Measurements from ENCODE around the gene EBF3. TPM values are rescaled to one million over a fixed set of nuclear protein-coding genes. Genes with fewer than 3 reads are reported as not detected.

EBF3 gene
- total RNA-seq, 1 experiment from 2014 or later: not detected

DNA sequence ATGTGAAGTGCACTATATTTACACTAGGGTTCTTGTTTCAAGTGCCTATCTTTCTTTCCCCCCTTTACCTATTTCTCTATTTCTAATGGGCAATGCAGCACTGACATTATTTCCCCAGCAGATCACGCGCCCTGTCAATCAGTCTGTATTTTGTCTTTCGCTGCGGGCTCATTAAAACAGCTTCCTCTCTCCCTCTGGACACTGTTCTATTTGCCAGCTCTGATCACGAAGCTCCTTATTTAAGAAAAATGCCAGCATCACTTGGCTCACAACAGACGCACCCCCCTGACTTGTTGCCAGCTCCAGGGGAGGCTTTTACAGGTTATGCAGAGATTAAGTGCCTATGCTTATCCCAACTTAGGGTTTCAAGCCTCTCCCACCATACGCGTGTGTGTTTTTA, 78.5 kb downstream of the EBF3 start:
- TF ChIP-seq EZH2phosphoT487 (IDR thresholded peaks at IDR 0.05; ENCODE audit: borderline replicate concordance, low read length) (no peak), EZH2 (IDR thresholded peaks at IDR 0.05; ENCODE audit: low read length, unreplicated experiment) (no peak)
- TF ChIP-seq, protein P1, sequence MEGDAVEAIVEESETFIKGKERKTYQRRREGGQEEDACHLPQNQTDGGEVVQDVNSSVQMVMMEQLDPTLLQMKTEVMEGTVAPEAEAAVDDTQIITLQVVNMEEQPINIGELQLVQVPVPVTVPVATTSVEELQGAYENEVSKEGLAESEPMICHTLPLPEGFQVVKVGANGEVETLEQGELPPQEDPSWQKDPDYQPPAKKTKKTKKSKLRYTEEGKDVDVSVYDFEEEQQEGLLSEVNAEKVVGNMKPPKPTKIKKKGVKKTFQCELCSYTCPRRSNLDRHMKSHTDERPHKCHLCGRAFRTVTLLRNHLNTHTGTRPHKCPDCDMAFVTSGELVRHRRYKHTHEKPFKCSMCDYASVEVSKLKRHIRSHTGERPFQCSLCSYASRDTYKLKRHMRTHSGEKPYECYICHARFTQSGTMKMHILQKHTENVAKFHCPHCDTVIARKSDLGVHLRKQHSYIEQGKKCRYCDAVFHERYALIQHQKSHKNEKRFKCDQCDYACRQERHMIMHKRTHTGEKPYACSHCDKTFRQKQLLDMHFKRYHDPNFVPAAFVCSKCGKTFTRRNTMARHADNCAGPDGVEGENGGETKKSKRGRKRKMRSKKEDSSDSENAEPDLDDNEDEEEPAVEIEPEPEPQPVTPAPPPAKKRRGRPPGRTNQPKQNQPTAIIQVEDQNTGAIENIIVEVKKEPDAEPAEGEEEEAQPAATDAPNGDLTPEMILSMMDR (conservative IDR thresholded peaks at IDR 0.05; ENCODE audit: low read depth, low read length): no peak
- ChIA-PET CTCF (no interaction called here), POLR2A (ENCODE audit: unreplicated experiment) (no interaction called here)
- no peak for DNase-seq
- H3F3A ChIP-seq (ENCODE audit: low read length, unreplicated experiment): no peaks in the 10 kb centered on the region
- no peaks in the 10 kb centered on the region for H4K20me1 ChIP-seq (ENCODE audit: low read length)
- ATAC-seq: no peak
- H3K9me3 ChIP-seq (ENCODE audit: low read length): no peaks in the 10 kb centered on the region
- no peak overlapping the region for H3K4me2 ChIP-seq (ENCODE audit: low read length)
- no peaks in the 10 kb centered on the region for H3K4me1 ChIP-seq (ENCODE audit: insufficient read depth, low read length)
- H3K79me2 ChIP-seq (ENCODE audit: low read length): no peaks in the 10 kb centered on the region
- no peaks in the 10 kb centered on the region for H3K9me2 ChIP-seq (replicated peaks; ENCODE audit: low read length)
- H3K27me3 ChIP-seq (ENCODE audit: low read length): peaks cover 10% of the 10 kb centered on the region
- no peak overlapping the region for H3K9ac ChIP-seq (ENCODE audit: low read length)
- H3K27ac ChIP-seq (ENCODE audit: low read length): no peak overlapping the region
- intact Hi-C loops (cut with micrococcal nuclease): no loop called here
- no peak overlapping the region for H2AFZ ChIP-seq (ENCODE audit: low read length)
- H3K36me3 ChIP-seq (ENCODE audit: low read depth, low read length): no peaks in the 10 kb centered on the region
- H3K4me3 ChIP-seq (ENCODE audit: low read length): no peak overlapping the region
- no TSS peak for BruUV-seq (replicated peaks)

DNA sequence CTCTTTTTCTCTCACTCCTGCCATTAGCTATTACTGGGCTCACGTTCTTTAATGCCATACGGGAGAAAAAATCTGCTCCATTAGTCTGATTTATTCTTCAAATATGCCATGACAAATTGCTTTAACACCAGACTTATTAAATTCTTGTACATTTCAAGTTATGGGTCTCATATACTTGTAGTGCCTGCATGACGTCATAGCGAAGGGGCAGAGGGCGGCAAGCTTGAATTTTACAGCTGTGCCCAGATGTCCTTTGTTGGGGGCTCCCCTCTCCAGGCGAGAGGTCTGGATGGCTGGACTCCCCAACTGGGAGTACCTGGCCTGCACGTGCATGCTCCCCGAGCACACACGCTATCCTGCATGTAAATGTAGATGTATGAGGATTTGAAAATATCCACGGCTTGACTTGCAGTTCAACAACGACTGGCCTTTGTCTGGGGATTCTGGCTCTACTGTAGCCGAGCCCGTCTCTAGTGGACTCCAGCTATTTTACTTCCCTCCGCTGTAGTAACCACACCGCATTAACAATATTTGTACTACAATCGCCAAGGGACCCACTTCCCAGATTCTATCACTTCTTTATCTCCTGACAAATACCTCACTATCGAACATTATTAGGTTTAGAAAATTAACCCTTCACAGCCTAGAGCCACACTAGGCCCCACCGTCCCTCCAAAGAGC, 79.5 kb downstream of the EBF3 start:
- H3K4me3 ChIP-seq (ENCODE audit: low read length): no peak overlapping the region
- H3K79me2 ChIP-seq (ENCODE audit: low read length): no peaks in the 10 kb centered on the region
- H3K27me3 ChIP-seq (ENCODE audit: low read length): peaks cover 10% of the 10 kb centered on the region
- intact Hi-C loops (cut with micrococcal nuclease): no loop called here
- H3K9me3 ChIP-seq (ENCODE audit: low read length): no peaks in the 10 kb centered on the region
- no peaks in the 10 kb centered on the region for H3K4me1 ChIP-seq (ENCODE audit: insufficient read depth, low read length)
- DNase-seq (no peak), ATAC-seq (no peak)
- no peak overlapping the region for H3K27ac ChIP-seq (ENCODE audit: low read length)
- POLR2A ChIA-PET (ENCODE audit: unreplicated experiment): no interaction called here
- H3K4me2 ChIP-seq (ENCODE audit: low read length): no peak overlapping the region
- H3F3A ChIP-seq (ENCODE audit: low read length, unreplicated experiment): no peaks in the 10 kb centered on the region
- no peaks in the 10 kb centered on the region for H3K9me2 ChIP-seq (replicated peaks; ENCODE audit: low read length)
- TF ChIP-seq EZH2 (IDR thresholded peaks at IDR 0.05; ENCODE audit: low read length, unreplicated experiment) (no peak), EZH2phosphoT487 (IDR thresholded peaks at IDR 0.05; ENCODE audit: borderline replicate concordance, low read length) (no peak)
- TF ChIP-seq, protein P1 (conservative IDR thresholded peaks at IDR 0.05; ENCODE audit: low read depth, low read length): no peak
- H3K9ac ChIP-seq (ENCODE audit: low read length): no peak overlapping the region
- no peaks in the 10 kb centered on the region for H4K20me1 ChIP-seq (ENCODE audit: low read length)
- CTCF ChIA-PET: no interaction called here
- no peaks in the 10 kb centered on the region for H3K36me3 ChIP-seq (ENCODE audit: low read depth, low read length)
- no TSS peak for BruUV-seq (replicated peaks)
- no peak overlapping the region for H2AFZ ChIP-seq (ENCODE audit: low read length)

DNA sequence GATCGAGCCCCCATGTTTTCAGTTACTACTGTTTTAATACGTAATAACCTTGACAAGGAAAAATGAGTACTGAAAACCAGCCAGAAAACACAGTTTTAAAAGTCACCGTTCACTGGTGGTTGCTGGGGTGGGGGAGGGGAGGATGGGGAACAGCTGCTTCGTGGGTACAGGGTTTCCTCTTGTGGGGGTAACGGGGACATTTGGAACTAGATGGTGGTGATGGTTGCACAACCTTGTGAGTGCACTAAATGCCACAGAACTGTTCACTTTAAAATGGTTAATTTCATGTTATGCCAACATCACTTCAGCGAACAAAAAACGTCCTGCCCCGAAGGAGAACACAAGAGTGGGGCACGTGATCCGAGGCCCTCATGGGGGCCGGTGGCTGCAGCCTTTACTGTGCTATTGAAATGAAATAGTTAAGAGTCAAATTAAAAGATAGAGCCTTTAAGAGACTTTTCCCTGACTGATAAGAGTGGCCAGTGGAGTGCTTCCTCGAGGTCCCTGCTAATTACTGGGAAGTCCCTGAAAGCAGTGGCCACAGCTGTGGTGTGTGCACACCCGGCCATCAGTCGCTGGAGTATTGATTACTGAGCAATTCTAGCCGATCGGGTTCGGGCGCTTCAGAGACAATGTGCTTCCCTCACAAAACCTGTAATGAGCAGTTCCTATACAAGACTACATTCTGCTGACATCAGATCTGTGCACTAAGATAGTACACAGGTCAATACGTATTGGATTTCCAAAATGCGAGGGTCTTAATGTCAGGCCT, 80.3 kb downstream of the EBF3 start:
- intact Hi-C loops (cut with micrococcal nuclease): no loop called here
- Histone ChIP-seq H3F3A (ENCODE audit: low read length, unreplicated experiment) (no peaks in the 10 kb centered on the region), H3K9me2 (replicated peaks; ENCODE audit: low read length) (no peaks in the 10 kb centered on the region), H3K9me3 (ENCODE audit: low read length) (no peaks in the 10 kb centered on the region), H3K4me2 (ENCODE audit: low read length) (no peak overlapping the region), H3K4me3 (ENCODE audit: low read length) (no peak overlapping the region), H3K9ac (ENCODE audit: low read length) (no peak overlapping the region), H2AFZ (ENCODE audit: low read length) (no peak overlapping the region), H3K36me3 (ENCODE audit: low read depth, low read length) (no peaks in the 10 kb centered on the region), H3K79me2 (ENCODE audit: low read length) (no peaks in the 10 kb centered on the region), H3K27ac (ENCODE audit: low read length) (no peak overlapping the region), H3K4me1 (ENCODE audit: insufficient read depth, low read length) (no peaks in the 10 kb centered on the region), H4K20me1 (ENCODE audit: low read length) (no peaks in the 10 kb centered on the region), H3K27me3 (ENCODE audit: low read length) (peaks cover 10% of the 10 kb centered on the region)
- ChIA-PET POLR2A (ENCODE audit: unreplicated experiment) (no interaction called here), CTCF (no interaction called here)
- no TSS peak for BruUV-seq (replicated peaks)
- TF ChIP-seq EZH2phosphoT487 (IDR thresholded peaks at IDR 0.05; ENCODE audit: borderline replicate concordance, low read length): no peak
- no peak for TF ChIP-seq EZH2 (IDR thresholded peaks at IDR 0.05; ENCODE audit: low read length, unreplicated experiment)
- TF ChIP-seq, protein P1 (conservative IDR thresholded peaks at IDR 0.05; ENCODE audit: low read depth, low read length): no peak
- ATAC-seq (no peak), DNase-seq (no peak)
